Tibial artery (tissue), 4 donors: ENCODE data around the gene TIGAR.
A peak's percentile ranks its signal among the peaks of the same experiment; 100 is the strongest.

ENCODE experiments used
- DNase-seq, 2 donors: peaks; one replicate each; pipeline ENCODE4 v3.0.0-alpha.2; 2019
- H3K27ac ChIP-seq, 2 donors: fragments of 200-600 bp; sonication (generic) in 1 of 2; 1 replicate in 1 of 2; 2 replicates in 1 of 2; pipeline ENCODE4 v1.5.1; 2018 to 2019; ENCODE audit warnings: mild to moderate bottlenecking in 1 of 2
- H3K27me3 ChIP-seq, 2 donors: fragments of 200-600 bp; sonication (generic) in 1 of 2; one replicate each; pipeline versions ENCODE4 v1.5.1 to v1.6.0; 2016 to 2019
- H3K36me3 ChIP-seq, 3 donors: fragments of 200-600 bp; sonication (generic) in 2 of 3; one replicate each; pipeline ENCODE4 v1.5.1; 2016 to 2019; ENCODE audit warnings: mild to moderate bottlenecking in 2 of 3
- H3K4me1 ChIP-seq, 4 donors: fragments of 200-600 bp; sonication (generic) in 2 of 4; 1 replicate in 3 of 4; 2 replicates in 1 of 4; pipeline ENCODE4 v1.5.1; 2016 to 2019
- H3K4me3 ChIP-seq, 2 donors: fragments of 200-600 bp; sonication (generic) in 1 of 2; 1 replicate in 1 of 2; 2 replicates in 1 of 2; pipeline ENCODE4 v1.5.1; 2018 to 2019; ENCODE audit warnings: mild to moderate bottlenecking in 2 of 2
- H3K9me3 ChIP-seq, 3 donors: fragments of 200-600 bp; sonication (generic) in 1 of 3; one replicate each; pipeline ENCODE4 v1.5.1; 2016 to 2019
- intact Hi-C: fragments of 100-400 bp; cut with DNase I; formaldehyde crosslinking; loops from one replicate; pipeline ENCODE4 v1.15.0; 2023; ENCODE audit warnings: low total_unique reads
- TF ChIP-seq, protein P1 (sequence below), 2 experiments: fragments of 200-600 bp in 1 of 2; fragments of 450-650 bp in 1 of 2; IDR thresholded peaks; one replicate each; pipeline ENCODE4 v1.5.1; 2017 to 2019; ENCODE audit warnings: antibody characterized with exemption in 2 of 2, mild to moderate bottlenecking in 1 of 2, moderate library complexity in 1 of 2

The TIGAR gene

DNA sequence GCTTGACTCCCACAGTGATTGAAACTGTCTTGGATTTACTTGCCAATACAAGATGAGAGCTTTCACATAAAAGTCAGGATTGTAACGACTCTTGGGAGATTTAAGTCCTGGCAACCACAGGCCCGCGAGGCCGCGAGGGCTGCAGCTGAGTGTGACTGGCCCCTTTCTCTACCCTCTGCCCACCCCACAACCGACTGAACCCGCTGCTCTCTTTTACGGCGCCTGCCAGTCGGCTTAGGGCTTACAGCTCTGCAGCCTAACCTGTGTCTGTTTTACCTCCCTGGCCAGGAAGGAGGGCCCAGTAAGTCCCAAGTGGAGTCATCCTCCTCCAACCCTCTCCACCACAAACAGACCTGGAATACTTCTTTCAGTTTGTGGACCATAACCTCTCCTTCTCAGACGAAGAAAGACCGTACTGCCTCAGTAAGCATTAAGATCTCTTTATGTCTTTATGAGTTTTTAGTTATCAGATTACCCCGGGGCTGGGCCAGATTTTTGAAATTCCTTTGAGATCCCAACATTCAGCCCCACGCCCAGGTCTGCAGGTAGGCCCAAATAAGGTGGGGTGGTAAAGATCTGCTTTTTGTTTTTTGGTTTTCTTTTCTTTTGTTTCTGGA, 12.6 kb upstream of the TIGAR start:
- TF ChIP-seq, protein P1, sequence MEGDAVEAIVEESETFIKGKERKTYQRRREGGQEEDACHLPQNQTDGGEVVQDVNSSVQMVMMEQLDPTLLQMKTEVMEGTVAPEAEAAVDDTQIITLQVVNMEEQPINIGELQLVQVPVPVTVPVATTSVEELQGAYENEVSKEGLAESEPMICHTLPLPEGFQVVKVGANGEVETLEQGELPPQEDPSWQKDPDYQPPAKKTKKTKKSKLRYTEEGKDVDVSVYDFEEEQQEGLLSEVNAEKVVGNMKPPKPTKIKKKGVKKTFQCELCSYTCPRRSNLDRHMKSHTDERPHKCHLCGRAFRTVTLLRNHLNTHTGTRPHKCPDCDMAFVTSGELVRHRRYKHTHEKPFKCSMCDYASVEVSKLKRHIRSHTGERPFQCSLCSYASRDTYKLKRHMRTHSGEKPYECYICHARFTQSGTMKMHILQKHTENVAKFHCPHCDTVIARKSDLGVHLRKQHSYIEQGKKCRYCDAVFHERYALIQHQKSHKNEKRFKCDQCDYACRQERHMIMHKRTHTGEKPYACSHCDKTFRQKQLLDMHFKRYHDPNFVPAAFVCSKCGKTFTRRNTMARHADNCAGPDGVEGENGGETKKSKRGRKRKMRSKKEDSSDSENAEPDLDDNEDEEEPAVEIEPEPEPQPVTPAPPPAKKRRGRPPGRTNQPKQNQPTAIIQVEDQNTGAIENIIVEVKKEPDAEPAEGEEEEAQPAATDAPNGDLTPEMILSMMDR (IDR thresholded peaks at IDR 0.05), result no peak
- intact Hi-C loops, result loop anchor here (10.0 kb wide), 1 partner anchor 226 kb away; the partner anchor contains the start of gene RAD51AP1
- DNase-seq, result peak in 1 of 2 donors; percentile 41
- H3K4me3 ChIP-seq, result no peak overlapping the region
- no peaks in the 10 kb centered on the region for H3K27me3 ChIP-seq
- H3K27ac ChIP-seq, result no peak overlapping the region
- H3K9me3 ChIP-seq, result no peaks in the 10 kb centered on the region
- H3K4me1 ChIP-seq, result peaks cover 0 to 8% (median 4%) of the 10 kb centered on the region in 4 donors
- peaks cover 5 to 22% (median 13%) of the 10 kb centered on the region in 3 donors for H3K36me3 ChIP-seq

DNA sequence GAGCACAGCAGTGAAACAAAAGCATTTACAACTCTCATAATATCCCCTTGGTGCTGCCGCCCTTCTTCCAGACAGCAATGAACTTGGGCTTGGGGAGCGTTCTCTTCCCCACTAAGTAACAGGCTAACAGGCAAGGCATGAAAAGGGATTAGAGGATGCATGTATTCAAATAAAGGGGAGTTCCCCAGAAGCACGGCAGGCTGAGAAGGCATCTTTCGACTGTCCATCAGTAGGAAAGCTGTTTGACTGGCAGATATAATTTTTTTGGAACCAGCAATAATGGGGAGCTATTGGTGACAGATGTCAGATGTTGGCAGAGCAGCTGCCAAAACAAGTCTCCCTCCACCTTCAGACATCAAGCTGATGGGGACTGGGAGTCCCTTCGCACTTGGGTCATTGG, 9.2 kb upstream of the TIGAR start:
- Histone ChIP-seq H3K36me3 (no peaks in the 10 kb centered on the region), H3K4me3 (no peak overlapping the region), H3K4me1 (peaks cover 0 to 8% (median 4%) of the 10 kb centered on the region in 4 donors), H3K27me3 (no peaks in the 10 kb centered on the region), H3K9me3 (no peaks in the 10 kb centered on the region), H3K27ac (no peak overlapping the region)
- TF ChIP-seq, protein P1 (IDR thresholded peaks at IDR 0.05), result no peak
- intact Hi-C loops, result no loop called here
- DNase-seq, result peak in 1 of 2 donors; percentile 20

DNA sequence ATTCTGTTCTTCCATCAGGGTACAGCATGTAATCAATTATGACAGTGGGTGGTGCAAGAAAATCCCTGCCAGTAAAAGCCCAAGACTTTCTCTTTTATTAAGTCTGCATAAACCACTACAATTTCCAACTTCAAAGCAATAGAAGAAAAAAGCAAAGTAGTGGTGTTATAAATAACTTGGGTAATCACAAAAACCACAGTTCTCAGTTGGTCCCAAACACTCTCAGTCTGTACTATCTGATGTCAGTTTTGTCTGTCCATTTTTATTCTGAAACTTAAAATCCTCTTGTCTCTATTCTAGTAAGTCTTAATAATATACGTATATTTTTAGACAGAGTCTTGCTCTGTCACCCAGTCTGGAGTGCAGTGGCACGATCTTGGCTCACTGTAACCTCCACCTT, 8.8 kb upstream of the TIGAR start:
- Histone ChIP-seq H3K4me1 (peaks cover 0 to 8% (median 4%) of the 10 kb centered on the region in 4 donors), H3K9me3 (no peaks in the 10 kb centered on the region), H3K27ac (no peak overlapping the region), H3K36me3 (no peaks in the 10 kb centered on the region), H3K4me3 (no peak overlapping the region), H3K27me3 (no peaks in the 10 kb centered on the region)
- TF ChIP-seq, protein P1 (IDR thresholded peaks at IDR 0.05), result no peak
- intact Hi-C loops, result no loop called here
- no peak for DNase-seq

- intact Hi-C loops, result loop anchor here (5.0 kb wide), 1 partner anchor 43 kb away; no protein-coding TSS in a partner anchor
- Histone ChIP-seq H3K4me1 (peaks cover 0 to 25% (median 11%) of the 10 kb centered on the region in 4 donors), H3K36me3 (peaks cover 0 to 3% (median 0%) of the 10 kb centered on the region in 3 donors), H3K4me3 (peak overlapping the region; percentile 82 to 83), H3K27me3 (no peaks in the 10 kb centered on the region), H3K9me3 (no peaks in the 10 kb centered on the region), H3K27ac (peak overlapping the region; percentile 71 to 82)
- no peak for DNase-seq
- TF ChIP-seq, protein P1 (IDR thresholded peaks at IDR 0.05), result no peak
These were observed 538 bp upstream of the TIGAR start for GRCh38 chr12:4320497-4320852.

DNA sequence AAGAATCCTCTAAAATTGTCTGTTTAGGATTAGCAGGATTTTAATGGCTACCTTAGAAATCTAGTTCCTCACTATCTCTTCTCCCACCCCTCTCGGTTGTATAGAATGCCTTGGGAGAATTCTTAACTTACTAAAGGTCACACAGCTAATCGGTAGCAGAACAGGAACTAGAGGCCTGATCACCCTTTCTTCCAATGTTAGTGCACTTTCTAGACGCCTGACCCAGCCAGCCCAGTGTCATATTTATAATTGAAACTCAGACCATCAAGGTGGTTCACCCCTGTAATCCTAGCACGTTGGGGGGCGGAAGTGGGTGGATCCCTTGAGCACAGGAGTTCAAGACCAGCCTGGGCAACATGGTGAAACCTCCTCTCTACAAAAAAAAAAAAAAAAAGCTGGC, 1.7 kb downstream of the TIGAR start:
- TF ChIP-seq, protein P1 (IDR thresholded peaks at IDR 0.05), result no peak

More for the DNA sequence above, 1.7 kb downstream of the TIGAR start:
- Histone ChIP-seq H3K4me3 (no peak overlapping the region), H3K27ac (no peak overlapping the region), H3K4me1 (peaks cover 0 to 25% (median 11%) of the 10 kb centered on the region in 4 donors), H3K9me3 (no peaks in the 10 kb centered on the region), H3K27me3 (no peaks in the 10 kb centered on the region), H3K36me3 (peaks cover 0 to 3% (median 0%) of the 10 kb centered on the region in 3 donors)
- intact Hi-C loops, result loop anchor here (5.0 kb wide), 1 partner anchor 45 kb away; no protein-coding TSS in a partner anchor
- no peak for DNase-seq
